UCSD-AML1 (cell line): Measurements from ENCODE around the gene KCNIP3.
"Not testable (repeated sequence)": the region's sequence is repeated elsewhere in the genome, so short reads cannot be mapped to it uniquely, and the experiment has no call there.

ENCODE experiments used
- DNase-seq: peaks from one replicate; lab custom pipeline; 2025; ENCODE audit not compliant: unreplicated experiment; lab: John Stamatoyannopoulos, UW

The KCNIP3 gene

DNA sequence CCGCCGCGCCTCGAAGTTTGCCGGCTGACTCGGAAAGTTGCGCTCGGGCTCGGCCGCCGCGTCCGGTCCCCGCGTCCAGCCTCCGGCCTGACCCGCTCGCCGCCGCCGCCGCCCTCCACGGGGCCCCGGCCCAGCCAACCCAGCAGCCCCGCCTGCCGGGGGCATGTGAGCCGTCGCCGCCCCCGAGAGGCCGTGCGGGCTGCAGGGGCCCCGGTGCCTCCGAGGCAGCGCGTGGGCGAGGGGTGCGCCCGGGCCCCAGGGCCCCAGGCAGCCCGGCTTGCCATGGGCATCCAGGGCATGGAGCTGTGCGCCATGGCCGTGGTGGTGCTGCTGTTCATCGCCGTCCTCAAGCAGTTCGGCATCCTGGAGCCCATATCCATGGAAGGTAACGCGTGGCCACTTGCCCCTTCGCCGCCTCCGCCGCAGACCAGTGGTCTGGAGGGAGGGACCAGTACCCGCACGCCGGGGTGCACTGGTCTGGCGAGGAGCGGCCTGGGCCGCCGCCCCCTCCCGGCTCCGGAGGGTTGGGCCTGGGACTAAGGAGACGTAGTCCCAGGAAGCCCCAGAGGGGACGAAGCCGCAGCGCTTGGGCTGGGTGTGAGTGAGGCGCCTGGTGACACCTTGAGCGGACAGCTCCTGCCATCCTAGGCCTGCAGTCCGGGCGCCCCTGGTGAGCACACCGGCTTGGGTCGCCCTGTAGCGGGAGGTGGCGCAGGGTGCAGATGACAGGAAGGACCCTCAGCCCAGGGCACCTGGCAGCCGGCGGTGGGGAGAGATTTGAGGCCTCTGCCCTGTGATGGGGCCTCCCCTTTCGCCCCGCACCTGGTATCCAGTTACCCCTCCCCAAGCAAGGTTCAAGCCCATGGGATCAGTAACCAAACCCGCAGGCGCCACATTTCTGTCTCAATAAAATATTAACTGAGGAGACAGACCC is 49.9 kb downstream of the KCNIP3 start:
- no peak for DNase-seq

DNA sequence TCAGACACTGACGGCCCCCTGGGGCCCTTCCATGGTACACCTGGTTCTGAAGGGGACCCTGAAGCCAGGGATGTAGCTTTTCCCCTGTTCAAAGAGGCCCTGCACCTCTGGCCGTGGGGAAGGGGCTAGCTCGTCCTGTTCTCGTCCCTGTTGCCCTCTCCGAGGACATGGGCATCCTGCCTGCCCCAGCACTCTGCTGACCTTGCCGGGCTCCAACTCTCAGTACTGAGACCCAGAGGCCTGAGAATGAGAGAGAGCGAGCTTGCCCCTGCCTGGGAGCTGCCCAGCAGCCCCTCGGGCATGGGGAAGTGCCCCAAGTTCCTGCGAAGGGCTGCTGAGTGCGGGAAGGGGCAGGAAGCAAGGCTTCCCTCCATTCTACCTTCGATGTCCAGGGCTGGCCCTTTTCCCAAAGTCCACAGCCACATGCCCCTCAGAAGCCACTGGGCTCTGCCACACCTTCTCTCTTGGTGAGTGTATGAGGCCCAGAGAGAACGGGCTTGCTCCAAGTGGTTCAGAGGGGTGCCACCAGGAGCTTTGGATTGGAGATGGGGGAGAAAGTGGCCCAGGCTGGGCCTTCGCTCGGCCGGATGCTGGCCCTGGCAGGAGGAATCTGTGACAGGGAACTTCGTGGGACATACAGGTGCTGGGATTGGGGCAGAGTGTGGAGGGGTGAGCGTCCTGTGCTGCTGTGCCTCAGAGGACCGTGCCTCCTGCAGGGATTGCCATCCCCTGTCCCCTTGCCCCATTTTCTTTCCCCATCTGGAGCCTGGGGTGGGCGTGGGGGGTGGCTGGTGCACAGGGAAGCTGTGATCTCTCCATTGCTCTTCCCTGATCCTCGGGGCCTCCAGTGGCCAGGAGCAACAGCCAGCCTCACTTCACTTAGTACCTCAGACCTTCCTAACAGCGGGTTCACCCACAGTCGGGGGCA is 50.8 kb downstream of the KCNIP3 start:
- DNase-seq = no peak

DNA sequence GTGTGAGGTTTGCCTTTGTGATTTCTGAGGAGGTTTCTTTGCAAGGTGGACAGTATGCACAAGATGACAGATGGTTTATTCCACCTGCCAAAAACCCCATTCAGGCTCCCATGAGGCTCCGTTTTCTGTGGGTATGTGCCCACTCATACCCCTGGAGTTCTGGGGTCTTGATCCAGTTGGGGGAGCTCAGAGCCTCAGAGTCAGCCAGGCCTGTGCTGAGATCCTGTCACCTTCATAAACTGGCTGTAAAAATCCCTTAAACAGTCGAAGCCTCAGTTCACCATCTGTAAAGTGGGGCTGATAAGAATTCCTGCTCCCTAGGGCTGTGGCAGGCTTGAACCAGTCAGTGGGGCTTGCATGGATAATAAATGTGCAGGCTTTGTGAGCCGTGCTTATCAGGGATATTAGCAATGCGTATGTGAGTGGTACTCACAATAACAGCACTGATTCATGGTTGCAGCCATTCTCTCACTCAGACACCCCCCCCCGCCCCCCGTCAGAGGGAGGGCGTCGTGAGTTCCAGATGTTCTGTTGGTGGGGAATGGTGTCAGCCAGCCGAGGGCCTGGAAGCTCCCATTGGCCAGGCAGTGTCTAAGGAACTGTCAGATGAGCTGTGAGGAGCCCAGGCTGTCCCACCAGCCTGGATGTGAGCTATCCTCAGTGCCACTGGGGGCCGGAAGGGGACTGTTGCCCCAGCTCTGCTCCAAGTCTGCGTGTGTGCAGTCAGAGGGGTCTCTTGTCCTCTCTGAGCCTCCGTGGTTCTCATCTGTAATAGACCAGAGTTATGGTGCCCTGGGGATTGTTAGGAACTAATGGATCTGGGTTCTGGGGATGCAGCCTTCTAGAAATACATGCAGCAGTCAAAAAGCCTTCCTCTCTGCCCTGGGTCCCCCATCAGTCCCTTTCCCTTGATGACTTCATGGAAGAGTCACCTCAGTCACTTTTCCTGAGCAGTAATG is 51.7 kb downstream of the KCNIP3 start:
- no peak for DNase-seq

DNA sequence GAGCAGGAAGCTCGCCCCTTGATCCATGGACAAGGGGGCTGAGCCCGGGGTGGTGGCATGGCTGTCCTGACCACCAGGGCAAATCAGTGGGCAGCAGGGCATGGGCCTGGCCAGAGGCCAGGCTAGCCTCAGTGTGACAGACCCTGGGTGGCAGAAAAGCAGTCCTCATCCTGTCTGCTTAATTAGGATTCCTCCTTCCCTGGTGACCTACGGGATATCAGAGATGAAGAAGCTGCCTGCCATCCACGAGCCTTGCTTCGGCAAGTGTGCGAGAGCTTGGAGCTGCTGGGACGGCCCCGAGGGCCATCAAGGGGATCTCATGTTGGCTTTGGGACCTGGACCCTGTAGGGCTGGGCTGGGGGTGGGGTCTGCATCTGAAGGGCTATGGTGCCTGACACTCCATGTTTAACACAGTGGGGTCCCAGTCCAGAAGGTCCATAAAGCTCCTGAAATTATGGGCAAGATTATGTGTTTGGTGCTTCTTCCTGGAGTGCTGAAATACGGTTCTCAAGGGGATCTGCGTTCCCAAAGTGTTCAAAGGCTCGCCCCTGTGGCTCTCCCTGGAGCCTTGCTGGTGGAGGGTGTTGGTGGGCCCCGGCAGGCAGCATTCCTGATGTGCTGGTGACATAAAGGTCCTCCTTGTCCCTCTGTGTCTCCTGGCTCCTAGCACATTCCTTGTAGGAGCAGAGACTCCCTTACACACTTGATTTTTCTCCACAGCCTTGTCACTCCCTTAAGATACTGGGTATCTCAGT is 52.6 kb downstream of the KCNIP3 start:
- no peak for DNase-seq

DNA sequence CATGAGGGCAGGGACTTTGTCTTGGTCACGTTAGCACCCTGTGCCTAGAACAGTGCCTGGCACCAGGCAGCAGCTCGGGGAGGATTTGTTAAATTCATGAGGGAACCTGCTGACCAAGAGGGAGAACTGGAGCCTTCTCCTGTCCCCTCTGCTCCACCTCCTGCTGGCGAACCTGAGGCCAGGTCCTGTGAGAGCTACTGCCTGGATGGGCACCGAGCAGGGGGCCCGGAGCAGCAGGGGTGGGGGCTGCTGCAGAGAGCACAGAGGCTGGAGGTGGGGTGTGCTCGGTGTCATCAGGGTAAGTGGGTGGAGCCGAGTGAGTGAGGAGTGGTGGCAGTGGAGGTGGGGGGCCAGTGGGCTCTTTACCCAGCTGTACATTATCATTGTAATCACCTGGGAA is 53.2 kb downstream of the KCNIP3 start:
- no peak for DNase-seq

DNA sequence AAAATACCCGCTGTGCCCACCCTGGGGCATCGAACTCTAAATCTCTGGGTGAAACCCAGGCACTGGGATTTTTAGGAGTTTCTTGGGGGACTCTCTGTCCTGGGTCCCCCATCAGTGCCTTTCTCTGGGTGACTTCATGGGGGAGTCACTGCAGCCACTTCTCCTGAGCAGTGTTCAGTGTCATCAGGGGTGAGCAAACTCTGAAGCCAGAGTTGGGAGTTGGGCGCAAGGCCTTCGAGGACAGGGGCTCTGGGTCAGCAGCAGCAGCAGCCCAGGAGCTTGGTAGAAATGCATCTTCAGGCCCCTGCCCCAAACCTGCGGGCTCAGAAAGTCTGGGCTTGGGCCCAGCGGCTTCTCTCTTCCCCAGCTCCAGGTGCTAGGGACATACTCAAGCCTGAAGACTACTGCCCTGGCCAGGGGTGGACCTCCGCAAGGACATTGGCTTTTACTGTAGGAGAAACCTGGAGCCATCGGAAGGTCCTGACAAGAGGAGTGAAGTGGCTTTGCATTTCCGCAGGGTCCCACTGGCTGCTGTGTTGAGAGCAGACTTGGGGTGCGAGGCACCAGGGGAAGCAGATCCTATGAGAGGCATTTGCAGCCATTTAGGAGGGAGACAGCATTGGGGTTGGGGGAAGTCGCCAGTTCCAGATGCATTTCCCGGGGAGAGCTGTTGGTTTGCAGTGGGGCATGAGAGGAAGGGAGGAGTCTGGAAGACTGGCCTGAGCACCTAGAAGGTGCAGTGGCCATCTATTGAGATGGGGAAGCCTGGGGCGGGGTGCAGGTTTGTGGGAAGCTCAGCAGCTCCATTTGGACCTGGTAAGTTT is 53.8 kb downstream of the KCNIP3 start:
- DNase-seq = no peak

DNA sequence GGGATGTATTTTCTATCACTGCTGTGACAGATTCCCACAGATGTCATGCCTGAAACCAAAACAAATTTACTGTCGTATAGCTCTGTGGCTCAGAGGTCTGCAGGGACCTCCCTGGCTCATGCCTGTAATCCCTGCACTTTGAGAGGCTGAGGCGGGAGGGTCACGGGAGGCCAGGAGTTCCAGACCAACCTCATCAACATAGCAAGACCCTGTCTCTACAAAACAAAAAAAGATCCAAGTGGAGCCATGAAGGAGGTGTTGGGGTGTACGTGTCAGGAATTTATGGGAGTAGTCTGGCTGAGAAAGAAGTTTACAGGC is 54.4 kb downstream of the KCNIP3 start:
- no peak for DNase-seq

DNA sequence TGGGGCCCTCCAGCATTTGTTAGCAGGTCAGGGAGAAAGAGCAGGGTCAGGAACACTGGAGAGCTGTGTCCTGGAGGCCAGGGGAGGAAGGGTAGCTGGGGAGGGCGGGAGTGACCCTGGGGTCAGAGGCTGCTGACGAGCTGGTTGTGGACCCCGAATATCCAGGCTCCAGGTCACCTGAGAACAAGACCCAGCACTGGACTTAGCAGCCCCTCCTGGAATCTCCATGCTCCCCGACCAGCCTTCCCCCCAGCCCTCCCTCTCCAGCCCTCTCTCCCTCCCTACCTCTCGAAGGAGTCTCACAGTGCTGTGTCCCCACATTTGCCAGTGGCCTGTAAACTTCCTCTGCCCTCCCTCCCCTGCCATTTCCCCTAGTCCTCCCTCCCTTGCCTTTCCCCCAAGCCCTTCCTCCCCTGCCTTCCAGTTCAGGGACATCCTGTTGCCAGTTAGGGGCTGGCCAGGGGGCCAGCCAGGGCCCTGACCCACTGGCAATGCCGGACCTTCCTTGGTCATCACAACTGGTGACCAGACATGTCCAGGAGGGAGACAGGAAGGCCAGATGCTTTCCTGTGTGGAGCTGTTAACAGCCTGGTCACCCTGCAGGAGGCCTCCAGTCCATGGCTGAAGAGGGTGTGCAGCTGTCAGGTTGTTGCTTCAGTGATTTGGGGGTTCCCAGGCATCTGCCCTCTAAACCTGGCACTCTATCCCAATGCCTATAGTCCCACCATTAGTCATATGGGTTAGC is 55.3 kb downstream of the KCNIP3 start:
- no peak for DNase-seq

DNA sequence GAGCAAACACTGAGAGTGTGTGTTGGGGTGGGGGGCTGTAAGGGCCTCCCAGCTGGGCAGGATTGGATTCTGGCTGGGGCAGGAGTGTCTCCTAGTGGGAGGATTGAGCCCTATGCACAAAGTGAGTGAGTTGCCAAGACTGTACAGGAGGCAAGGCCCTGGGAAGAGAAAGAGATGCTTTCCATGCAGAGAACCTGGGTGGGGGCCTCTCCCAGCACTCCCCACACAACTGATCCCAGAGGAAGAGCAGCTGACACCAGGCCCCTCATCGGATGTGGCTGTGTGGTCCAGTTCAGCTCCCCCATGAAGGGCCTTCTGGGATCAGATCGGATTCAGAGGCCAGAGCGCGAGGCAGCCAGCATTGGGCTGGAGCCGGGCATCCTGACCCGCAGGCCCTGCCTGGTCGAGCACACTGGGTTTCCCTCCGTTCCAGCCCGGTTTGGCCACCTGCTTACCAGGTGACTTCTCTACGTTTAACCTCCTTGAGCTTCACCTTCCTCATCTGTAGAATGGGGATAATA is 56.0 kb downstream of the KCNIP3 start:
- no peak for DNase-seq

DNA sequence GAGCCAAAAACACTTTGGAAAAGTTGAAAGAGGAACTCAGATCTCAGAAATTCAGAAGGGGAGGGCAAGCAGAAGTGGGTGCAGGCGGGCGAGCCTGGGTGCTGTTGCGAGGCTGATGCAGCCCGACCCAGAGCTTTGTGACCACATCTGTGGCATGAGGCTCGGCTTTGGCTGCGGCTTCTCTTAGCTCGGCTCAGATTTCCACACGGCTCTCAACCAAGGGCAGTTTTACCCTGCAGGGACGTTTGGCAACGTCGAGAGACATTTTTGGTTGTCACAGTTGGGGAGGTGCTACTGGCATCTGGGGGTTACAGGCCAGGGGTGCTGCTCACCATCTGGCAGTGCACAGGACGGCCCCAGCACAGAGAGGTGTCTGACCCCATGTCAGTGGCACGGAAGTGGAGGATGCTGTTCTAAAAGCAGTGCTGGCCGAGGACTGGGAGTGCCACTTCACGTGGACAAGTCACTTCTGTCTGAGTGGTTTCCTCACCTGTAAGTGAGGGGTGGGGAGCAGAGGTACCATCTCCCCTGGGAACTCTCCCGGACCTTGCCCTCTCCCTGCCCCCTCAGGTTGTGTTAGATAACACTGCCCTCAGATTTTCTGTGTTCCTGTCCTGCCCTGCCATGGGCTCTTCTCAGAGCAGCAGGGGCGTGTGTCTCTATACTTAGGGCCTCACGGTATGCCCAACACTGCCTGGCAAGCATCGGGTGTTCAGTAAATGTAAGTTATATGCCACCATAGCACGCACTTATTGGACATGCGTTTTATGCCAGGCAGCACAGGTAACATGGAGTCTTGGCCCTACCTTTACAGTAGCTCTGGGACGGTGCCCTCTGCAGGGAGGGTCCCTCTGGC is 56.7 kb downstream of the KCNIP3 start:
- no peak for DNase-seq

DNA sequence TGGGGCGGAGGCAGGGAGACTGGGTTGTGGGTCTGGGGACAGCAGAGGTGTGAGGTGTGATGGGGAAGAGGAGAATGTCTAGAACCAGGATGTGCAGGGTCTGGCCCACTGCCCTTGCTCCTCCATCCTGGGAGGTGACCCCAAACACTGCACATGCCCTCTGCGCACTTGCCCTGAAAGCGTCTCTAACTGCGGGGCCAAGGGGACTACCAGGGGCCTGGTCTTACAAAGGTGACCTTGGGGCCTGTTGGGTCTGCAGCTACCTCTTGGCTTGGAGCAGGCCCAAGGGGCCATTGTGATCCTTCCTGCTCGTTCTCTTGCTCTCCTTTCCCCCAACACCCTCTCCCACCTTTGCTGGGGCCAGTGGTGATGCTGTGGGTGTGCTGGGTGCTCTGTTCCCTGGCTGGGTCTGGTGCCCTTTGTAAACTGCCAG is 57.3 kb downstream of the KCNIP3 start:
- DNase-seq = no peak

DNA sequence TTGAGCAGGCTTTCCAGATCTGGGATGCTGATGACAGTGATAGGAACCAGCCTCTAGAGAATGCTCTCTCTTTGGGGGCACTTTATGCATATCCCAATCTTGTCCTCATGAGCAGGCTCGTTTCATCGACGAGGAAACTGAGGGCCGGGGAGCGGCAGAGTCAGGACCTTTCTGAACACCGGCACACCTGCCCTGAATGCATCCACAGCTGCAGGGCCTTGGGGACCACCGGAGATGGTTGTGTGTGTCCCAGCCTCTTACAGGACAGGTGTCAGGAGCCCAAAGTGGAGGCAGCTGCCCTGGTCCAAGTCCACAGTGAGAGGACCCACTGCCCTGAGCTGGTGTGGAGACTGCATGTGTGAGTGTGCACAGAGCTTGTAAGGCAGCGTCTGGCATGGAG is 57.8 kb downstream of the KCNIP3 start:
- DNase-seq = no peak

DNA sequence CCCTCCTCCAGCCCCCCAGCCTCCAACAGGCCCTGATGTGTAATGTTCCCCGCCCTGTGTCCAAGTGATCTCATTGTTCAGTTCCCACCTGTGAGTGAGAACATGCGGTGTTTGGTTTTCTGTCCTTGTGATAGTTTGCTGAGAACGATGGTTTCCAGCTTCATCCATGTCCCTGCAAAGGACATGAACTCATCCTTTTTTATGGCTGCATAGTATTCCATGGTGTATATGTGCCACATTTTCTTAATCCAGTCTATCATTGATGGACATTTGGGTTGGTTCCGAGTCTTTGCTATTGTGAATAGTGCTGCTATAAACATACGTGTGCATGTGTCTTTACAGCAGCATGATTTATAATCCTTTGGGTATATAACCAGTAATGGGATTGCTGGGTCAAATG is 58.3 kb downstream of the KCNIP3 start:
- DNase-seq = not testable (repeated sequence)

DNA sequence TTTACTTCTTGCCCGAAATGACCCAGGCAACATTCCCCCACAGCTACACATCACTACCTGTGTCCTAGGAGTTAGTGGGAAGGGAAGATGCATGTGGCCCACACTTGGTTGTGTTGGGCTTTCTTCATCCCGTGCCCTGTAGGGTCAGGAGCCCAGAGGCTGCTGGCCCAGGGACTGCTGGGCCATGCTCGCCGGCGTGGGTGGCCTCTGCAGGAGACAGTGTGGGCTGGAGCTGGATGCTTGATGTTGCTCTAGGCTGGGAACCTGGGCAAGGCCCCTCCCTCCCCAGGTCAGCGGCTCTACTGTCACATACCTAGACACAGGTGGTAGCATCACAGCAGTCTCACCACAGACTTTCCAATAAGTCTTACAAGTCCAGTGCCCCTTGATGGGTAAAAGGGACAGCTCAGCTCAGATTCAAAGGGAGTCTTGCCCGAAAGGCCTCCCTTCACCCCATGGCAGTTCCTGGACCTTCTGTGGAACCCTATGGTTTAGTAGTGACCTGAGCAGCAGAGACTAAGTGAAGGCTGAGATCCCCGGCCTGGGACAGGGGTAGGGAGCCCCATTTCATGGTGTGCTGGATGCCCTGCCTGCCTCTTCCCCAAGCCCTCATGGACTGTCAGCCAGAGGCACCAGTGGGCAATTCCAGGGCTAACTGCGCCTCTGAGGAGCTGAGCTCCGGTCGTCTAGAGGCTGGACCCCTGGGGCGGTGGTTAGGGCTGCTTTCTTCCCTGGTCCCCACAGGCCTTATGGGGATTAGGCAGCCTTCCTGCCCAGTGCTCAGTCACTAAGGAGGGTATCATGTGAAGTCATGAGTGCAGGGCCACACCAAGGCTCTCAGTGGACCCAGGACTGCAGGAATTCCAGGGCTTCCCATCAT is 59.9 kb downstream of the KCNIP3 start:
- no peak for DNase-seq

DNA sequence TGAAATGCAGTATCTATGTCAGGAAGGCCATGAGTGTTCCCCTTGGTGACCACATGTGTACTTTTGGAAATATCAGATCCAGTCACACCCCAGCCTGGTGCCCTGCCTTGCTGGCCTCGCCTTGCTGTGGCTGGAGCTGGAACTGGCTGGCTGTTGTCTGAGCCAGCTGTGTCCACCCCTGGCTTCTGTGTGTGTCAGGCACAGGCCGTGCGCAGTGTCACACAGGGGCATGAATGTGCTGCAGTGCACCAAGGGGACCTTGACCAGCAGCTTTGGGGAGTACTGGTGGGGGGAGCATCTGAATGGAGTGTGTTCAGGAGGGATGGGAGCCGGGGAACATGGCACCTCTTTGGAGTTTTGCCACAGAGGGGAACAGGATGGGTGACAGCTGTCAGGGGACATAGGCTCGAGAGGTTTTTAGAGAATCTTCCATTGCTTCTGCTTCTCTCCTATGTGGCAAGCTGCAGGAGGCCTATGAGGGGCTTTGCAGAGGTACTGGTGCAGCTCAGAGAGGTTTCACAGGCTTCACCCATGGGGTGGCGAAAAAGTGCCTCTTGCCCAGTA is 60.7 kb downstream of the KCNIP3 start:
- DNase-seq = no peak

DNA sequence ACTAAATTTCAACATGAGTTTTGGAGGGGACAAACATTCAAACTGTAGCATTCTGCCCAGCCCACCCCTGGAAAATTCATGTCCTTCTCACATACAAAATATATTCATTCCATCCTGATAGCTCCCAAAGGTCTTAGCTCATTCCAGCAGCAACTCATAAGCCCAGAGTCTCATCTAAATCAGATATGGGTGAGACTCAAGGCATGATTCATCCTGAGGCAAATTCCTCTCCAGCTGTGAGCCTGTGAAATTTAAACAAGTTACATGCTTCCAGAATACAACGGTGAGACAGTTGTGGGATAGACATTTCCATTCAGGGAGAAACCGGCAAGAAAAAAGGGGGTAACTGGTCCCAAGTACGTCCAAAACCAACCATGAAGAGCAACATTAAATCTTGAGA is 61.9 kb downstream of the KCNIP3 start:
- DNase-seq = no peak
